HG02943 (cell line): ENCODE data around the gene METTL14.

ENCODE experiments used
- ATAC-seq: cut with Tn5 transposase; IDR thresholded peaks from one replicate; pipeline ENCODE4 v1.9.1; 2021; ENCODE audit warnings: mild to moderate bottlenecking, low read depth, moderate library complexity; ENCODE audit not compliant: unreplicated experiment

Gene METTL14

DNA sequence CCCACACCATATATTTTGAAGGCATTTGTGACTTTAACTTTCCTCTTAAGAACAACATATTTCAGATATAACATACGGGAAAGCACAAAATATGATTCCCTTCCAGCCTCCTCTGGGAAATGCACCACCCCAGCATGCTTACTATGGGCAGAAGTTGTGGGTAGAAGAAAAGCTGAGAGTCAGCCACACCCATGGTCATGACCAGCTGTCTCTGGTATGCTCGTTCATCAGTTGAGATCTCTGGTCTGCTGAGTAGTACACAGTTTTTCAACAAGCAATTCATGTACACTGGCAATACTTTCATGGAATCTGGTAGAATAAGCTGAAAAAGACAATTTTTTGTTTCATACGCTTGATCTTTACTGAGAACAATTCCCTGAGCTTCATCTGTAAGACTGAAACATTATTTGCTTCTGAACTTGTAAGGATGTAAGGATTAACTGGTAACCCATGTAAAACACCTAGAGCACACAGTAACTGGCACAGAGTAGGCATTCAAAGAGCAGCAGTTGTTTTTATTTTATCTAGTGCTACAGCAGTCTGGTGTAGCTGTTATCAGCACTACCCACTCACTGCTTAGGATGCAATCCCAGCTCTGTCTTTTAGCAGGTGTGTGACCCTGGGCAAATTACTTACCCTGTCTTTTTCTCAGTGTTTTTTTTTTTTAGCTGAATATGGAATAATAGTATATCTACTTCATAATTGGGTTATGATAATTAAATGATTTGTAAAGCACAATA is 47.6 kb downstream of the METTL14 start:
- ATAC-seq, result no peak

GRCh38 chr4:118734491-118735205 is 49.5 kb downstream of the METTL14 start:
- no peak for ATAC-seq

GRCh38 chr4:118736900-118737299 is 51.7 kb downstream of the METTL14 start:
- no peak for ATAC-seq

- ATAC-seq, result no peak
These were observed 52.9 kb downstream of the METTL14 start for GRCh38 chr4:118738090-118738489.

GRCh38 chr4:118739022-118739713 is 54.0 kb downstream of the METTL14 start:
- no peak for ATAC-seq

DNA sequence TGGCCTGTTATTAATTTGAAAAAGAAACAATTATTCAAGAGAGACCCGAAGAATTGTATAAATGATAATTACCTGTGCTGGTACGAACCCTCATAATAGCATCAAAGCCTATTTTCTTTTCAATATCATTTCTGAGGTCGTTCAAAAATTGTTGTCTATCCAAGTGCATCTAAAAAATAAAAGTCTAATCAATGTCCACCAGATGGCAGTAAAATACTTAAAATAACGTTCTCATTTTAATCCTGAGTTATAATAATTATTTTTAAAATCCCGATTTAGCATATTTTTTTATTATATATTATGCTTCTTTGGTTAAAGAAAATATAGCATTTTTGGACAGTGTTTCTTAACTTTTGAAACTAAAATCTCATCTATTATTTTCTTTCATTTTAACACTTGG is 55.7 kb downstream of the METTL14 start:
- no peak for ATAC-seq

DNA sequence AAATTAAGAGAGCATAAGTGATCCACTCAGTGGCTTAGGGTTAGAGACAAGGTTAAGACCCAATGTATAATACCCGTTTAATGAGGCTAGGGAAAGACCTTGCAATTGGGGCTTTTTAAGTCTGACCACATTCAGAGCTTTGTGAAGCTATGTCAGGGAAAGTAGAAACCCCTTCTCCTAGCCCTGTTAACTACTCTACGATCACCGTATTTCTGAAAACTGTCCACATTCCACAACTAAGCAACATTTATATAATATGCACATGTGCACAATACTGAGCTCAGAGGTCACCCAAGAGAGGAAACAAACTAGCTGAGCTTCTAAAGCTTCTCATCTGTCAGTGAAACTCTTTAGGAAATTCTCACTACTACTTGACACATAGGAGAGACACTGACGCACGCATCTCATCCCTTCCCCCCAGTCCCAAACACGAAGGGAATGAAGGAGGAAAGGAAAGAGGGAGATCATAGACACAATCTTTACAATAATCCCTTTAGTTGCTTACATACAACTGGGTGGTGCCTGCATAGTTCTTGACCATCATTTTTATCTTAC is 56.2 kb downstream of the METTL14 start:
- no peak for ATAC-seq

GRCh38 chr4:118742050-118742449 is 56.9 kb downstream of the METTL14 start:
- ATAC-seq, result no peak

- no peak for ATAC-seq
These were observed 58.7 kb downstream of the METTL14 start for GRCh38 chr4:118743867-118744266.

DNA sequence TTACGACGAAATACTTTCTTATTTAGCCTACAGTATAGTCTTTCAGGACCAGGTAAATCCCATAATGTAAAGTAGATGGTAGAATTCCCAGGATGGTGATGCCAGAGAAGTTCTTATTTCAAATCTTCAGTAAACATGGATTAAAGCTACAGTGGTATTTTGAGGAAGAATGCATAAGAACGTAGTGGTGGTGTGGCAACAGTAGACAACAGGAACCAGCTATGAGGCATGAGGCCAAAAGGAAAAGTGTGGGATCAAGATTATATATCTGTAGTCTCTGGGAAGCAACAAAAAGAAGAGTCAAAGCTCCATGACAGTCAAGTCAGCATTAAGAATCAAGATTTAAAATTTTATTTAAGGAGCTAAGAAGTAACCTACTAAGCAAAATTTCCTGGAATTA is 60.2 kb downstream of the METTL14 start:
- ATAC-seq, result no peak

GRCh38 chr4:118746251-118746919 is 61.2 kb downstream of the METTL14 start:
- no peak for ATAC-seq

GRCh38 chr4:118749347-118749988 is 64.3 kb downstream of the METTL14 start:
- ATAC-seq, result no peak

DNA sequence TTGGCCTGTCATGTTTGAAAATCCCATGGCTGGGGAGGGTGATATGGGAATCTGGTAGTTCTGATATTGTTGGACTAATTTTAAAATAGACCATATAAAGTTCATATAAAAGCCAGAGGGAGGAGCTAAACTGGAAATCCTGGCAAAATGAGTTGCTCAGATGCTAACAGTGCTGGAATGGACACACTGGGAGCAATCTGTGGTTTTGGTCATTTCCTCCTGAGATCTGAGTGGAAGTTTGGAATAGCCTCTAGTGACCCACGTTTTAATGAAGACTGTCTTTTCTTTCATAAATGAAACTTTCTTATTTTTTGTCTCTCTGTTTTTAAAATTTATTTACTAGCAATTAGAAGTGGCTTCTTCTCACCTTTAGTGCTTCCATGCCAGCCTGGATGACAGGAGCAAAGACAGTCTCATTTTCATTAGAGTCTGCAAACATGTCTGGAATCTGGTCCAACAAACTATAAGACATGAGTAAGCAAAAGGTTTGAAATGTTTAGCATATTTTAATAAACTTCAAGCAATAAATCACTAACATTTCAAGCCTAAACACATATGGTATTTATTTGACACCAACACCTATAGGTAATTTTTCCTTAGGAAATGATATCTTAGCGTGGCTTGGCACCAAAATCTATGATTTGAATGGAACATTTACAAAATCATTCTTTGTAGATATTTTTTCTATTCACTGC is 66.6 kb downstream of the METTL14 start:
- ATAC-seq, result no peak

- no peak for ATAC-seq
These were observed 67.4 kb downstream of the METTL14 start for GRCh38 chr4:118752551-118752950.

DNA sequence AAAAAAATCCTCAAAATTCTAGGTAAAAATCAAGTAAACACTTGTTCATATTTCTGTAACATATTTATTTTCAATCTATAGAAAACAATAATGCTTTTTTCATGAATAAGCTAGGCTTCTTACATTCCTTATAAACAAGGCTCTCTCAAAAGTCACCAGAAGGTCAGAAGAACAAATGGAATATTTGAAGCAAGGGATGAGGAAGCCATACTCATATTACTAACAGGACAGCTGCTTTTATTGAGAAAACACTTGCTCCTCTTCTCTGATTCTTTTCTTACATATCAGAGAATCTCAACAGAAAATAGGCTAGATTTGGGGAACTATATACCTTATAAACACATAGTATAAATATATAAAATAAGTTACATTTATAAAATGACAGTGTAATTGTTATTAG is 67.9 kb downstream of the METTL14 start:
- no peak for ATAC-seq

GRCh38 chr4:118753685-118754084 is 68.5 kb downstream of the METTL14 start:
- ATAC-seq, result no peak

GRCh38 chr4:118754890-118755289 is 69.7 kb downstream of the METTL14 start:
- no peak for ATAC-seq

- no peak for ATAC-seq
These were observed 70.4 kb downstream of the METTL14 start for GRCh38 chr4:118755438-118756226.

DNA sequence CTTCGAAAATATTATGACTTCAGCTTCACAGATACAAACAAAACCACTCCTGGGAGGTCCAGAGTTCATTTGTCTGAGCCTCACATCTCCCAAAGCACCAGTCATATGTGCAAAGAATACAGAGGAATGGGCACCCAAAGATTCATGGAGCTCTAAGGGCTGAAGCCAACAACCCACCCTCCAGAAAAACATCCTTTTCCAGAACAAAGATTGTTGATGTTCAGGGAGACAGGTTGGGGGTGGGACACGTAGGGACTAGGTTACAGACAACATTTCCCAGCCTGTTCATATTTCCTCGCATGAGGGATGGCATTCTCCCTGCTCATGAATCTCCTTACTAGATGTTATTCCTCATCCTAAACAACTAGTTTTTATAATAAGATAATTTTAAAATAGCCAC is 71.2 kb downstream of the METTL14 start:
- no peak for ATAC-seq
